GM18498 (cell line): ENCODE results near the gene UBE2G1.
A peak's percentile ranks its signal among the peaks of the same experiment; 100 is the strongest.

ENCODE experiments used
- ATAC-seq: cut with Tn5 transposase; IDR thresholded peaks from one replicate; pipeline ENCODE4 v1.9.1; 2021; ENCODE audit warnings: mild to moderate bottlenecking, moderate library complexity; ENCODE audit not compliant: unreplicated experiment

UBE2G1 gene, protein sequence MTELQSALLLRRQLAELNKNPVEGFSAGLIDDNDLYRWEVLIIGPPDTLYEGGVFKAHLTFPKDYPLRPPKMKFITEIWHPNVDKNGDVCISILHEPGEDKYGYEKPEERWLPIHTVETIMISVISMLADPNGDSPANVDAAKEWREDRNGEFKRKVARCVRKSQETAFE

DNA sequence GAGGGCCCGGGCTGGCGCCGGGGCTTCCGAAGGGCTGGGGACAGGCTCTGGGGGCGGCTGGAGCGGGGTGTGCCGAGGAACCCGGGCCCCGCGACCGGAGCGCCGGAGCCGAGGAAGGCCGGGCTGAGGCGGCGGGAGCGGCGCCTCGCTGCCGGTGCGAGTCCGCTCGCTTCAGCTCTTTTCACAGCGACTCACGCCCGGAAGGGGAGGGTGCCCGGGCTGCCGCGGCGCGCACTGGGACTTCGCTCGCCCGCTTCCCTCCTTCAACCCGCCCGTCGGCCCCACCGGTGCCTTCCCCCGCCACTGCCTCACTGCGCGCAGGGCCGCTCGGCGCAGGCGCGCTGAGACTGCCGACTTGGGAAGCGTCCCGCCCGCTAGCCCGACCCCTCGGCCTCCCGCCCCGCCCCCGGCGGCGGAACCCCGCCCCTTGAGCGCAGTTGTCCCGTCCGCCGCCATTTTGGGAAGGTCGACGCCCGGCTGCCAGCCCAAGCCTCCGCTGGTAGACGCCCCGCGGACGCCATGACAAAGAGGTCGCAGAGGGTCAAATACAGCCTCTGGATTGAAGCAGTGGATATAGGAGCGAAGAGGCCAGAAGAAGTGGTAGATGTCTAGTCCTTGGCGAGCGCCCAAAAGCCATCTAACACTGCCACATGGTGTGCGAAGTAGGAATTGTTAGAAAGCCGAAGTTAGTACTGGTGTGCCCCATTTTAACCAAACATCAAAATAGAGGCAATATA is at the start of gene UBE2G1:
Gene UBE2G1, minus strand, starts transcription at position 349 of the 737 bp plus-strand sequence. CDS start 359 bp downstream, outside the sequence.
- peak; percentile 70 for ATAC-seq

DNA sequence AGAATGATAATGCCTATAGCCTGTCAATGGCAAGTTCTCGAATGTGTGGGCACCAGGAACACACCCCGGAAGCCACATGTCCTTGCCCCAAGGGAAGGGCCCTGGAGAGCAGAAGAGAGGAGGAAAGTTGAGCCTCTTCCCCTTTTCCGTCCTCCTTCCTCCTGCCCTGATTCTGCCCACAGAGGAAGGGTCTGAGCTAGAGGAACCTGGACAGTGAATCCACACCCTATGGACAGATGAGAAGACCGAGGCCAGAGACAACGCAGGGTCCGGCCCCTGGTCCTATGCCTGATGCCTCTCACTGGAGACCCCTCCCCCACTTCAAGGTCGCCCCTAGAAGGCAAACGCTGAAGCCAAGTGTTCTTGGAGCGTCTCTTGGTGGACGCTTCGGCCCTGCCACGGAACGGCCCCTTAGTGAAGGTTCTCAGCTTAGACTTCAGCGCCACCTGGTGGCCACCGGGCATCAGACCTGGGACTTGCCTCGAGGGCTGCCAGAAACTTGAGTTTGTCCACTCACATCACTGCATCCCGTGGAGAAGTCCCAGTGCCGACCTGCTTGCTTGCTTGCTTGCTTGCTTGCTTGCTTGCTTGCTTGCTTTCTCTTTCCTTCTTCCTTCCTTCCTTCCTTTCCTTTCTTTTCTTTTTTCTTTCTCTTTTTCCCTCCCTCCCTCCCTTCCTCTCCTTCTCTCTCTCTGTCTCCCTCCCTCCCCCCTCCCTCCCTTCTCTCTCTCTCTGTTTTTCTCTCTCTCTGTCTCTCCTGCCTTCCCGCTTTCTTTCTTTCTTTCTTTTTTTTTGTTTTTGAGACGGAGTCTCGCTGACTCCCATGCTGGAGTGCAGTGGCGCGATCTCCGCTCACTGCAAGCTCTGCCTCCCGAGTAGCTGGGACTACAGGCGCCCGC is 46.7 kb upstream of the UBE2G1 start:
- ATAC-seq: no peak

DNA sequence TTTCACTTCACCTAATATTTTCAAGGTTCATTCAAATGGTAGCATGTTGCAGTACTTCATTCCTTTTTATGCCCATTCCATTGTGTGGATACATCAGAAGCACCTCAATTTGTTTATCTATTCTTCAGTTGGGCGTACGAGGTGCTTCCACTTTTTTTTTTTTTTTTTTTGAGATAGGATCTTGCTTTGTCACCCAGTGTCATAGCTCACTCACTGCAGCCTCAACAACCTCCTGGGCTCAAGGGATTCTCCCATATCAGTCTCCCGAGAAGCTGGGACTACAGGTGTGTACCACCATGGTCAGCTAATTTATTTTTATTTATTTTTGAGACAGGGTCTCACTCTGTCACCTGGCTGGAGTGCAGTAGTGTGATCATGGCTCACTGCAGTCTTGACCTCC is 44.7 kb upstream of the UBE2G1 start:
- ATAC-seq: no peak

DNA sequence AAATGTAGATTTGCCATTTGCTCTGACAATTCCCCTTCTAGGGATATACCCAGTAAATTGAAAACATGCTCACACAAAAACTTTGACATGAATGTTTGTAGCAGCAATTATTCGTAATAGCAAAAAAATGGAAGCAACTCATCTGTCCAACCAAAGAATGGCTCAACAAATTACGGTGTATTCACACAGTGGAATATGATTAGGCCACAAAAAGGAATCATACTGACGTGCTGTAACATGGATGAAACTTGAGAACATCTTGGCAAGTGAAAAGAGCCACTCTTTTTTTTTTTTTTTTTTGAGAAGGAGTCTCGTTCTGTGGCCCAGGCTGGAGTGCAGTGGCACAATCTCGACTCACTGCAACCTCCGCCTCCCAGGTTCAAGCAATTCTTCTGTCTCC is 43.2 kb upstream of the UBE2G1 start:
- ATAC-seq: no peak

DNA sequence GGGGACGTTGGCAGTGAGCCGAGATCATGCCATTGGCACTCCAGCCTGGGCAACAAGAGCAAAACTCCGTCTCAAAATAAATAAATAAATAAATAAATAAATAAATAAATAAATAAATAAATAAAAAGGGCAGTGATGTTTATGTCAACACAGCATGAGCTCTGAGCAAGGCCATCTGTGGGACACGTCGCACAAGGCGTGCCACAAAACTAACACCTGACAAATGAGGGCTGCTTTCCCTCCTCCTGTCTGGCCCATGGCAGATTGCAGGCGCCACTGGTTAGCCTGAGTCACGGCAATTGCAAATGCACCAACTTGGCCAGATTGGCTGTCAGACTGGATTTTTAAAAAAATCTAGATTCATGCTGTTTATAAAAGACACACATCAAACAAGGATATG is 41.4 kb upstream of the UBE2G1 start:
- no peak for ATAC-seq

DNA sequence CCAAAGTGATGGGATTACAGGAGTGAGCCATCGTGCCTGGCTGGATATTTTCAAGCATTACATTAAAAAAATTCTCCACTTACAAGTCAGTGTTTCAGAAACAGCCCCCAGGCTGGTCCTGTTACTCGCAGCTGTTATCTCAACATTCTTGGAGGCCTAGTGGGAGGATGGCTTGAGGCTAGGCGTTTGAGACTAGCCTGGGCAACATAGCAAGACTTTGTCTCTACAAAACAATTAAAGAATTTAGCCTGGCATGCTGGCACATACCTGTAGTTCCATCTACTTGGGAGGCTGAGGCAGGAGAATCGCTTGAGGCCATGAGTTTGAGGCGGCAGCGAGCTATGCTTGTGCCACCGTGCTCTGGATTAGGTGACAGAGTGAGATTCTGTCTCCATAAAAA is 40.7 kb upstream of the UBE2G1 start:
- ATAC-seq: no peak

DNA sequence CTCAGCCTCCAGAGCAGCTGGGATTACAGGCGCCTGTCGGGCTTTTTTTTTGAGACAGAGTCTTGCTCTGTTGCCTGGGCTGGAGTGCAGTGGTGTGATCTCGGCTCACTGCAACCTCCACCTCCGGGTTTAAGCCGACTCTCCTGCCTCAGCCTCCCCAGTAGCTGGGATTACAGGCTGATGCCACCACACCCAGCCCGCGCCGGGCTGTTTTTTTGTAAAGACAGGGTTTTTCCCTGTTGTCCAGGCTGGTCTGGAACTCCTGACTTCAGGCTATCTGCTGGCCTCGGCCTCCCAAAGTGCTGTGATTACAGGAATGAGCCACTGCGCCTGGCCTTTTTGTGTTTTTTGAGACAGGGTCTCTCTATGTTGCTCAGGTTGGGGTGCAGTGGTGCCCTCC is 39.9 kb upstream of the UBE2G1 start:
- no peak for ATAC-seq

DNA sequence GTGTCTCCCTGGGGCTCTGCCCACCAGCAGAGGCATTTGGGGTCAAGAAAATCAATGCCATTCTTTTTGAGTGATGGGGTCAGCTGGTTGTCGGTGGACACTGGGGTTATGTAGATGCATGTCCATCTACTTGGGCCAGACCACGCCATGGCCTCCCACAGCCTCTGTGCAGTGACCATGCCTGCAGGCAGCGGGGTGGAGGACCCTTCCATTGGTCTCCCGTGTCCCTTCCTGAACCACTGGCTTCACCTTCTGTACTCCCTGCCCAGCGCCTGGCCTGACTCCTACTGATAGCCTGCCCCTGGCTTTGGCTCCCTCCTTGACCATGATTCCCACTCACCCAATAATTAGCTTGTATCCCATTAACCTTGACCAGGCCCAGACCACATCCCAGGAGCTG is 39.2 kb upstream of the UBE2G1 start:
- ATAC-seq: no peak

DNA sequence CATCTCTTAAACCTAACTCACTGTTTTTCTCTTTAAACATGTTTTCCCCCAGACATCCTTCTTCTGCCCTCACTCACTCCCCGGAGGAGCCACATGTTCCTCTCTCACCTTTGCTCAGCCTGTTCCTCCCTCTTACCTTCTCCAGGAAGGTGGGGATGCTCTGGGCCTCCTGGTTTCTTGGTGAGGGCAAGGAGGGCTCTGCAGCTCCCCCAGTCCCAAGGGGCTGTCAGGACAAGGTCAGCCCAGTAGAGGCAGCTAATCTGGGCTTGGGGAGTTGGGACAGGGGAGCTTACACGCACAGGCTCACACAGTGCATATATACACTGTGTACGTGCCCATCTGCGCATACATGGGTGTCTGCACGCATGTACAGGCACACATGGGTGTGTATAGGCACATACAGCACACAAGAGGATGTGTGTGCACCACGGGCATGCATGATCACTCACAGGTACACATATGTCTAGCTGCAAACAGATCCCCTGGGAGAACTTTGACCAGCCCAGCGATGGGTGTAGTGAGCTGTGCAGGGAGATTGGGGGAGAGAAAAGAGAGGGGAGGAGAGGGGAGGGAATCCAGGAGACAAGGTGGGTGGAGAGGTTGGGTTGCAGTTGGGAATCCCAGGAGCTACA is 38.7 kb upstream of the UBE2G1 start:
- ATAC-seq: no peak

DNA sequence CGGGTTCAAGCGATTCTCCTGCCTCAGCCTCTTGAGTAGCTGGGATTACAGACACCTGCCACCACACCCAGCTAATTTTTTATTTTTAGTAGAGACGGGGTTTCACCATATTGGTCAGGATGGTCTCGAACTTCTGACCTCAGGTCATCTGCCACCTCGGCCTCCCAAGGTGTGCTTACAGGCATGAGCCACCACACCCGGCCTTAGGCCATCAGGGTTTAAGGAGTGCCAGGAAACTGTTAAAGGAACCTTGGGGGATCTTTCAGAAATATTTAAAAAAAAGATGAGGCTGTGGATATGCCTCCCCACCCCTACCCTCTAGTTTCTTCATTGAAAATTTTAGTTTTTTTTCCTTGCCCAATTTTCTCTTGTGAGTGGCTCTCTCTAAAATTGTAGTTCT is 31.4 kb upstream of the UBE2G1 start:
- no peak for ATAC-seq

DNA sequence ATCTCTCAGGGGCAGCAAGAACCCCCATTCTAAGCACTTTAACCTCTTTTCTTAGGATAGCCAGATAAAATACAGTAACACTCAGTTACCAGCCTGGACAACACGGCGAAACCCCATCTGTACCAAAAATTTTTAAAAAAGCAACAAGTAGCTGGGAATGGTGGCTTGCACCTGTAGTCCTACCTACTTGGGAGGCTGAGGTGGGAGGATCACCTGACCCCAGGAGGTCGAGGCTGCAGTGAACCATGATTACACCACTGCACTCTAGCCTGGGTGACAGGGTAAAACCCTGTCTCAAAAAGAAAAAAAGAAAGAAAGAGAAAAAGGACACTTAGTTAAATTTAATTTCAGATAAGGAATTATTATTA is 28.6 kb upstream of the UBE2G1 start:
- no peak for ATAC-seq

DNA sequence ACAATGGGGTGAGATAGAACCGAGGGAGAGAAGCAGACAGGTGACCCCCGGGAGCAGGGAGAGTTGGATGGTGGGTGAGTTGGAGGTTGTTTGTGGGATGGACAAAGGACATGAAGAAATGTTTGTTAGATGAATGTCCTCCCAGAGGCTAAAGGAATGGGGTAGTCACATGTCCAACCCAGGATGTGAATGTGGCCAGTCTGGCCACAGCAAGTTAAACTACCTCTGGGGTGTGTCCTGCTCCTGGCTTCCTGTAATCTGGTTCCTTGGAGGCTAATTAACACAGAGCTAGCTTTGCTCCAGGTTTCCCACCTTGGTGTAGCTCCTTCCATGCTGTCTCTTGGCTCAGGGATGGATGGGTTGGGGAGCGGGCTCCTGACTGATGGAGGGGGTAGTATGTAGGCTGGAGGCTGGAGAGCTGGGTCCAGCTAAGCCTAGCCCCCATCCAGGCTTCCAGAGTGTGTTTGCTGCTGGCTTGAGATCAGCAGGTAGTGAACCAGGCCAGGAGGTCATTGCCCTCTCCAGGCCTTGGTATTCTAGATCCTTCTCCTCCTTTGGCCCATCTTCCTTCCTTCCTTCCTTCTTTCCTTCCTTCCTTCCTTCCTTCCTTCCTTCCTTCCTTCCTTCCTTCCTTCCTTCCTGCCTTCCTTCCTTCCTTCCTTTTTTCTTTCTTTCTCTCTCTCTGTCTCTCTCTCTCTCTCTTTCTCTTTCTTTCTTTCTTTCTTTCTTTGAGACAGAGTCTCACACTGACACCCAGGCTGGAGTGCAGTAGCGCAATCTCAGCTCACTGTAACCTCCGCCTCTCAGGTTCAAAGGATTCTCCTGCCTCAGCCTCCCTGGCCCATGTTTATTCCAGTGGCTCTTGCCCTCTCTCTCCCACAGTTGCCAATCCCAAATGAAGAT is 28.0 kb upstream of the UBE2G1 start:
- ATAC-seq: no peak

DNA sequence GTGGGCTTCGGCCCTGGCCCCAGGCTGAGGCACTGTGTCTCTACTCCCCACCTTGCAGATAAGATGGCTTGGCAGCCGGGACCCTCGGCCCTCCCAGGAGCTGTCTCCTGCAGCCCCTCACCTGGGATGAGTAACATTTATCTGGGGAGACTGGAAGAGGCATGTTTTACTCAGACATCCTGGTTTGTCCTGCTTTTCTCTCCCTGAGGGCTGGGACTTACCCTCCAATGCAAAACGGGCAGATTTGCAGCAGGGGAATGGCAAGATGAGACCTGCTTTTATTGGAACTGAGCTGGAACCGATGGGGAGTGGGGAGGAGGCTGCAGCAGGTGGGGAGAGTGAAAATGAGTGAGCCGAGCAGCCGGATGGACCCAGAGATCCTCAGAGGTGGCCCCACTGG is 27.3 kb upstream of the UBE2G1 start:
- no peak for ATAC-seq

DNA sequence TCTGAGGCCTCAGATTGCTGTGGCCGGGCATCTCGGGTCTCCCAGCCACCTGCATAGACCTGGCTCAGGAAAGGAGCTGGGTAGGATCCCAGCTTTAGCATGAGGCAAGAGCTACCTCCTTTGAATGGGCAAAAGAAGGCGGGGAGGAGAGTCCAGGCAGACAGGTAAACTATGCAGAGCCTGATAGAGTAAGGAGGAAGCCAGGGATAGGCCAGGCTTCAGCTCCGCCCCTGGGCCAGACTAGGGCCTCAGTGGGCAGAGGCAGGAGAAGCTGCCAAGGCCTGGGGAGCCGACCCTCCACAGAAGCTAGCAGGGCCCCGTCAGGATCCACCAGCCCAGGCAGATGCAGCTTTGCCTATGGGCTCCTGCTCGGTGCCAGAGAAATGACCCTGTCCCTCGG is 22.6 kb upstream of the UBE2G1 start:
- ATAC-seq: no peak

DNA sequence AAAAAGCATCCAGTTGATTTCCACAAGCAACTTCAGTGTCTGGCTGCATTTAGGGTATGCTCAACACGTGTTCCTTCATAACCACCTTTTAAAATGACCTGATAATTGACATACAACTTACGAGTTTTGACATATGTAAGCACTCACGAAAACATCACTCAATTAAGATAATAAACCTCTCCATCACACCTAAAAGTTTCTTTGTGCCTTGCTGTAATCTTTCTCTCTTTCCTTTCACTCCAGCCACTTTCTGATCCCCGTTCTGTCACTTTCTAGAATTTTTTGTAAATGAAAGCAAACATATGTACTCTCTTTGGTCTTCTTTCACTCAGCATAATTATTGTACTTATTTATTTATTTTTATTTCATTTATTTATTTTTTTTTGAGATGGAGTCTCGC is 20.7 kb upstream of the UBE2G1 start:
- ATAC-seq: no peak

DNA sequence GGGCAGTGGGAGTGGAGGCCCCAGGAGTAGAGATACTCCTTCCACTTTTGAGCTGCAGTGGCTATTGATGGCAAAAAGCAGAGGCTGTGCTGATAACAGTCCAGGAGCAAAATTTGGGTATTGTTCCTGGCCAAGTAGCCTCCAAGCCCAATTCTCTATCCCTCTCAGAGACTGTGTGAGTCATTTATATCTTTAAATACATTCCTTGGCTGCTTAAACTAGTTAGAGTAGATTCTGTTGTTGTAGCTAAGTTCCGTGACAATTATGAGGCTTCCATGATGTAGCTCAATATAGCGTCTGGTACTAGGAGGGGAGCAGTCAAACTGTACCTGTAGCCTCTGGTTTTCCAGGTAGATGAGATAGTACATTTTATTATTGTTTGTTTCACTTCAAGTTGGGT is 19.9 kb upstream of the UBE2G1 start:
- no peak for ATAC-seq

DNA sequence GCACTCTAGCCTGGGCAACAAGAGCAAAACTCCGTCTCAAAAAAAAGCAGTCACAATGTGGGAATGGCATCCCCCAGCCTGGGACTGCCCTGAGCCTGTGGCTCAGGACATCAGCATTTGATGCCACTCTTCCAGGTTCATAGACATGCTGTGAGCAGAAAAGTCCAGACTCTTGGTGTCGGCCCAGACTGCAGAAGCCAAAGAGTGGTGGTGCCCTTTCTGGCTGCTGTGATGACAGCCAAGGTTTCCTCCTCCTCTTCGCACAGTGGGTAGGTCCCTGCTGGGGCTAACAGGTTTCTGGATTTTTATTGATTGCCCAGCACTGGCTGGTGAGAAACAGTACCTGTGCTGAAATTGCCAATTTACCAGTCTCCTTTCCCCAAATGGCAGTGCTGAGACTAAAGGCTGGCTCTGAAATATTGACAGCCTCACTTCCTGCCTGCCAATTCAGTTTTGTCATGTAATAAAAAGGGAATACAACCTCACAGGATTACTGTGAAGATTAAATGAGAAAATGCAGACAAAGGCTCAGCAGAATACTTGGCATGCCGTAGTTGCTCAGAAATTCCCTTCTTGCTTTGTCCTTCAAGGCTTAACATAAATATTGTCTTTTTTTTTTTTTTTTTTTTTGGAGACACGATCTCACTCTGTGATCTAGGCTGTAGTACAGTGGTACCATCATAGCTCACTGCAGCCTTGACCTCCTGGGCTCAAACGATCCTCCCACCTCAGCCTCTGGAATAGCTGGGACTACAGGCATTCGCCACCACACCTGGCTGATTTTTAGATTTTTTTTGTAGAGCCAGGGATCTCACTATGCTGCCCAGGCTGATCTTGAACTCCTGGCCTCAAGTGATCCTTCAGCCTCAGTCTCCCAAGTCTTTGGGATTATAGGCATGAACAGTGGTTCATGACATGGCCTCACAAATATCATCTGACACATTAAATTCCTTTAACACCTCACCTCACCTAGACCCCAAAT is 15.5 kb upstream of the UBE2G1 start:
- no peak for ATAC-seq

DNA sequence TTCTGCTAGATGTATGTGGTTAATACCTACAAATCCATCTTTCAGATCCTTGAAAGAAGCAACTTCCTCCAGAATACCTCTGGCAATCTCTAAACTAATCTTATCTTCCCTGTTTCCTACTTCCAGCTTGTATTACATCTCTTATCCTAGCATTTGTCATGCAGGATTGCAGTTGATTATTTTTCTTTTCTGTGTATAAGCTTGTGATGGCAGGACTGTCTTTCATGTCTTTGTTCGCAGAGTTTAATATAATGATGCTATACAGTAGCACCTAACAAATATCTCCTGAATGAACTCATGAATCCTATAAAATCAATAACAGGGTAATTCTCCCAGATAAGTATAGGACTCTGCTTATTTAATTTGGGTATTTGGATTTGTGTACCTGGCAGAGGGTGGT is 12.2 kb upstream of the UBE2G1 start:
- no peak for ATAC-seq

DNA sequence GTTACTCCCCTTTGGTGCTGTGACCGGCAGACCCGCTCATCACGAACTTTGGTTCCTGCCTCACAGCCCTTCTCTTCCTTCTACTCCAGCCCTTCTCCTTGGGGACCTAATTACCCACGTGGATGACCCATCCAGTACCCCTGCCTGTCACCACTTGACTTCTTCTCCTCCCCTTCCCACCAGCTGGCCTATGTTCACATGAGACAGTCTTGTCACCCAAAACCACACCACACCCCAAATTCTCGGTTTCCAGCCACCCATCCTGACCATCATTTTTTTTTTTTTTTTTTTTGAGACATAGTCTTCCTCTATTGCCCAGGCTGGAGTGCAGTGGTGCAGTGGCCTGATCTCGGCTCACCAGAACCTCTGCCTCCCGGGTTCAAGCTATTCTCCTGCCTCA is 10.8 kb upstream of the UBE2G1 start:
- ATAC-seq: peak; percentile 31
